ENCODE results near the gene FRMD1. TPM values are rescaled to one million over a fixed set of nuclear protein-coding genes. Genes with fewer than 3 reads are reported as not detected.

Gene FRMD1
- polyA plus RNA-seq, 1 experiment: not detected

- TF ChIP-seq CTCF (IDR thresholded peaks at IDR 0.05; ENCODE audit: insufficient read depth, low read depth, low read length): no peak
- DNase-seq (ENCODE audit: low read depth): no peak
- Histone ChIP-seq H3K36me3 (ENCODE audit: control insufficient read depth, insufficient read depth, low read length) (no peaks in the 10 kb centered on the region), H3K27me3 (ENCODE audit: control insufficient read depth, insufficient read depth, low read length) (no peaks in the 10 kb centered on the region), H3K4me3 (ENCODE audit: low read depth, low read length) (no peak overlapping the region)
- ChIA-PET CTCF (no interaction called here), POLR2A (no interaction called here)
Measured at GRCh38 chr6:168043193-168043847, 35.7 kb downstream of the FRMD1 start.

DNA sequence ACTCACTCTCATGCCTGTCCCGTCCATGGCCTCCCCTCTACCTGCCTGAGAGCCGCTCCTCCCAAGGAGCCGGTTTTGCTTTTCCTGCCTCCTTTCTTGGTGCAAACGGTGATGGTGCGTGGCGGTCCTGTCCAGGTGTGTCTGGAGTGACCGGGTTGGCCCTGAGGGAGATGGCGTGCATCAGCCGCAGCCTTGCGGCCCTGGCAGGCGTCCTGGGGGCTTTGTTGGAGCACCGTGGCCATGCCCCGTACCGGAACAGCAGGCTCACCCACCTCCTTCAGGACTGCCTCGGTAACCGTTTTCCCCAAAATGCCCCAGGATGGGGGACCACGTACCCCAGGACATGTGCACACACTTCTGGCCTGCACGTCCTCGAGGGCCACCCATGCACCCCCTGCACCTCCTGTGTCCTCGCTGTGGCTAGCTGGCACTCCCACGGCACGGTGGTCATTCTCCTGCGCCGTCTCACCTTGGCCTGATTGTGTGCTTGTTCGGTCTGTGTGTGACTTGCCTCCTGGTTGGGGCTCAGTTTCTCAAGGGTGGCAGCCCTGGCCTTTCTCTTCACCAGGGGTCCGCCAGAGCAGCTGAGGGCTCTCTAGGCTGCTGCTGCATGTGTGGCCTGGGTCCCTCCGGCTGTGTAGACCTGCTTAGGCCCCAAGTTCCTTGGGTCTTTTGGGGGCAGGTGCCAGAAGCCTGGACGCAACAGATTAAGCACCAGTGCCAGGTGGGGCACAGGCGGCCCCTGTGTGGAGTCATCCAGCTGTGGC is 36.4 kb downstream of the FRMD1 start:
- Histone ChIP-seq H3K4me3 (ENCODE audit: low read depth, low read length) (no peak overlapping the region), H3K36me3 (ENCODE audit: control insufficient read depth, insufficient read depth, low read length) (no peaks in the 10 kb centered on the region), H3K27me3 (ENCODE audit: control insufficient read depth, insufficient read depth, low read length) (no peaks in the 10 kb centered on the region)
- CTCF ChIA-PET: no interaction called here
- TF ChIP-seq CTCF (IDR thresholded peaks at IDR 0.05; ENCODE audit: insufficient read depth, low read depth, low read length): no peak
- POLR2A ChIA-PET: no interaction called here
- DNase-seq (ENCODE audit: low read depth): no peak

DNA sequence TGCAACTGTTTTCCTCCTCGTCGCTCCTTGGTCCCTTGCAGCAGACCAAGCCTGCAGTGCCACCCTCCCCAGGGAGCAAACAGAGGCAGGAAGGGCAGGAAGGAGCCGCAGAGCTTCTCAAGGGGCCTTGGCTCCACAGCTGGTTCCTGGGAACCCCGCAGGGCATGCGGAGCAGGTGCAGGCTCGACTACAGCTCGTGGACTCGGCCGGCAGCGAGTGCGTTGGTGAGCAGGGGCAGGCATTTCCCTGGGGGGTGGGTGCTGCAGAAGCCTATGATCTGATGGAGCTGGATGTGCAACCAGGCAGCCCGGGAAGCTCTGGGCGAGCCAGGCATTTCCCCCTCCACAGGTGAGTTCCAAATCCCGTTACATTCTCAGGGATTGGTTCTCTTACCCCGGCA is 37.1 kb downstream of the FRMD1 start:
- POLR2A ChIA-PET: no interaction called here
- TF ChIP-seq CTCF (IDR thresholded peaks at IDR 0.05; ENCODE audit: insufficient read depth, low read depth, low read length): no peak
- DNase-seq (ENCODE audit: low read depth): no peak
- Histone ChIP-seq H3K36me3 (ENCODE audit: control insufficient read depth, insufficient read depth, low read length) (no peaks in the 10 kb centered on the region), H3K4me3 (ENCODE audit: low read depth, low read length) (no peak overlapping the region), H3K27me3 (ENCODE audit: control insufficient read depth, insufficient read depth, low read length) (no peaks in the 10 kb centered on the region)
- CTCF ChIA-PET: no interaction called here

DNA sequence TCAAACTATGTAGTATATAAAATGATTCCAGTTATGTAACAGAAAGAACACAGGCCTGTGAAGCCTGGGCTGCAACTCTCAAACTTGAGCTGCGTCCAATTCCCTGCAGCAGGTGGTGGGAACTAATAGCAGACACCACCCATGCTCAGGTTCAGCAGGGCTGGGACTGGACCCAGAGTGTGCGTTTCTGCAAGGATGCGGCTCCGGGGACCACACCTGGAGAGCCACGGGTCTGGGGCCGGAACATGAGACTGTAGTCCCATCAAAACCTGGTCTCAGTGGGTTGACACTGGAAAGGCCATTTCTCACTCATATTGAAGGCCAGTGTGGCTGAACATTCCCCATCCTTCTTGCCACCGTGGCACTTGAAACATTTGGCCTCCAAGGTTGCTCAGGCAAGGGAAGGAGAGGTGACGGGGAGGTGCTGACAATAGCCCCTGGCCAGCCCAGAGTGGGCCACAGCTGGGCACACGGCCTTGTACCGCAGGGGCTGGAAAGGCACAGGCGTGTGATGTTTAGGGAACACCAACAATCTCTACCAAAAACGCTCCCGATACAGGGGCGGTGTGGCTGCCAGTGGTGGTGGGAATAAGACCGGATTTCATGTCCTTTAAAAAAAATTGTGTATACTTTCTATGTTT is 38.0 kb downstream of the FRMD1 start:
- POLR2A ChIA-PET: no interaction called here
- TF ChIP-seq CTCF (IDR thresholded peaks at IDR 0.05; ENCODE audit: insufficient read depth, low read depth, low read length): no peak
- H3K4me3 ChIP-seq (ENCODE audit: low read depth, low read length): no peak overlapping the region
- H3K36me3 ChIP-seq (ENCODE audit: control insufficient read depth, insufficient read depth, low read length): no peaks in the 10 kb centered on the region
- H3K27me3 ChIP-seq (ENCODE audit: control insufficient read depth, insufficient read depth, low read length): no peaks in the 10 kb centered on the region
- no peak for DNase-seq (ENCODE audit: low read depth)
- CTCF ChIA-PET: no interaction called here

DNA sequence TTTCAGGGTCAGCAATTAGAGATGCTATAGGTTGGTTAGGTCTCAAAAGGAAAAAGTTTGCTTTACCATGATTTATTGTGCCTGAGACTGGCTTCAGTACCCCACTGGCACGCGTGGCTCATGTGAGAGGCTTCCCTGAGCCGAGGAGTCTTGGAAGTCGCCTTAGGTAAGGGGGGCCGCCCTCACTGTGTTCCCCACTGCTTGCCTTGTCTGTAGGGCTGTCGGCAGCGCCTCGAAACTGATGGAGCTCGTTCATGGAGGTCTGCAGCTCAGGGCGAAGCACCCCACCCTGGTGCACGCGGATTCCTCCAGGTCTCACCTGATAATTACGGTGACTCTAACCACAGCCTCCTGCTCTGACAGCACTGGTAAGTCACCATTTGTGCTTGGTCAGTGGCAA is 39.2 kb downstream of the FRMD1 start:
- H3K4me3 ChIP-seq (ENCODE audit: low read depth, low read length): no peak overlapping the region
- no peaks in the 10 kb centered on the region for H3K27me3 ChIP-seq (ENCODE audit: control insufficient read depth, insufficient read depth, low read length)
- POLR2A ChIA-PET: no interaction called here
- CTCF ChIA-PET: no interaction called here
- TF ChIP-seq CTCF (IDR thresholded peaks at IDR 0.05; ENCODE audit: insufficient read depth, low read depth, low read length): no peak
- DNase-seq (ENCODE audit: low read depth): no peak
- no peaks in the 10 kb centered on the region for H3K36me3 ChIP-seq (ENCODE audit: control insufficient read depth, insufficient read depth, low read length)

Data from BJ (cell line).